ENCODE measurements around the gene HACD2.
"Not testable (repeated sequence)": the region's sequence is repeated elsewhere in the genome, so short reads cannot be mapped to it uniquely, and the experiment has no call there.

The HACD2 gene, protein sequence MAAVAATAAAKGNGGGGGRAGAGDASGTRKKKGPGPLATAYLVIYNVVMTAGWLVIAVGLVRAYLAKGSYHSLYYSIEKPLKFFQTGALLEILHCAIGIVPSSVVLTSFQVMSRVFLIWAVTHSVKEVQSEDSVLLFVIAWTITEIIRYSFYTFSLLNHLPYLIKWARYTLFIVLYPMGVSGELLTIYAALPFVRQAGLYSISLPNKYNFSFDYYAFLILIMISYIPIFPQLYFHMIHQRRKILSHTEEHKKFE

DNA sequence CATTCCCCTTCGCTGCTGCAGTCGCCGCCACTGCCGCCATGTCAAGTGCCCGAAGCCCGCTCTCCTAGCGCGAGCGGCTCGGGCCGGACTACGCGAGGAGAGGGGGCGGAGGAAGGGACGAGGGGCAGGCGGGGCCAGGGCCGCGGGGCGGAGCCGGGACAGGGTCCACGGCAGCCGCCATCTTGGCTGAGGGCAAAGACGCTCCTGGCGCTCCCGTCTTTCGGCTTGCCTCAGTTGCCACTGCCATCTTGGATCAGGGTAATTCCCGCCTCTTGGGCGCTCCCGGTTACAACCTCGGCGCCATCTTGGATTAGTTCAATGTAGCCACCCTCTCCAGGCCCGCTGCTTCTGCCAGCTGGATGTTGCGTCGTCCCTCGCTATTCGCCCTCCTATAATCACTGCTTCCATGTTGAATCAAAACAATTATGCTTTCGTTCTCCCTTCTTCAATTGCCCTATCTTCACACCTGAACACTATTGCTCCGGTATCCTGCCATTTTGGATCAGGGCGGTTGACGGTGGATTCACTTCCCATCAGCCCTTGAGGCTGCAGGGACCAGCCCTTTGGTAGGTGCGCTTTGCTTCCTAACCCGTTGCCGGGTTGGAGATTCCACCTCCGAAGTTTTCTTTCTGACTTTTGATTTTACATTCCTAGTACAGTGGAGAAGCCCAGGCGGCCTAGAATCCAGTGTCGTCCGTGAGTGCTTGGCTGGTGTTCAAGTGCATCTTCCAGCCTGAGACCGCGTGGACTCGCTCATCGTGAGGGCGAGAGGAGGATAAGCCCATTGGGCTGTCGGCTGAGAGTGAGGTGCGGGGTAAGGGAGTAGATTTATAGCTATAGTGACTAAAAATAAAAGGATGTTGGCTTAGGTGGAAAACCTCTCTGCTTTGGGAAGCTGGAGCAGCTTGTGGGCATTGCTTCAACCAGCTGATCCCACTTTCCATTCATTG lies at the start of gene HACD2:
Gene HACD2 (minus strand): TSS at position 66 of the 950 bp plus-strand sequence. CDS start 26 bp downstream, at position 40.
- DNase-seq: peak; percentile 98

DNA sequence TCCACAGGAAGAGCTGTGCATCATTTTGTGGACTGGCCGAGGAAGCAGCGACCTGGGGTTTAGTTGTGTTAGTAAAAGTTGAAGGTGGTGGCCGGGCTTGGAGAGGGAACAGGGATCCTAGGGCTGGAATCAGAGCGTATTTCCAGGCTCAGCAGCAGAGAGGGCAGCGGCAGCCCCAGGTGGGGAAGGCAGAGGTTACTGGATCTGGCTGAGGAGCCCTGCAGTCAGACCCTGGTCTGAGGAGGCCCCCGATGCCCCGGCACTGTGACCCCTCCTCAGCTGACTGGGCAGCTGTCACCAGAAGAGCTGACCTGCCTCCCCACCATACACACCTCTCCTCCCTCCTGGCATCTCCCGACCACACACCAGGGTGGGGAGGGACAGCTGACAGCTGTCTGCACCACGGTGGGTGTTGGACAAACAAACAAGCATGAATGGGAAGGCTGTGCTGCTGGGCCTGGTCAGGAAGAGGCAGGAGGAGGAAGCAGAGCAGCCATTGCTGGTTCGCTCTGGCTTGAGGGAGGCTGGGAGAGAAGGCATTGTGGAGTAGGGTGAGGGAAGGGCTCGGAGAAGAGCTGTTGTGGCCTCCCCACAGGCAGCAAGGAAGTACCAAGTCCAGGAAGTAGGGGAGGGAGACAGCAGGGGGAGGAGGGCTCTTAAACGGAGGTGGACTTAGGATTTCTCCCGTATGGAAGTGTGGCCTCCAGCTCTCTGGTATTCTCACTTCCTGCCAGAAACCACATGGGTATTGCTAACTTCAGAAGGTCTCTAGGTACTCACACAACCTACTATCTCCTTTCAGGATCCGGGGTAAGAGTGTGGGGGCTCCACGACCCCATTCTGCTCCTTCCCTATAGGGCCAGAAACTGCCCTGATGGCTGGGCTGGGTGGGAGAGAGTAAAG lies 49.5 kb upstream of the HACD2 start:
- no peak for DNase-seq

DNA sequence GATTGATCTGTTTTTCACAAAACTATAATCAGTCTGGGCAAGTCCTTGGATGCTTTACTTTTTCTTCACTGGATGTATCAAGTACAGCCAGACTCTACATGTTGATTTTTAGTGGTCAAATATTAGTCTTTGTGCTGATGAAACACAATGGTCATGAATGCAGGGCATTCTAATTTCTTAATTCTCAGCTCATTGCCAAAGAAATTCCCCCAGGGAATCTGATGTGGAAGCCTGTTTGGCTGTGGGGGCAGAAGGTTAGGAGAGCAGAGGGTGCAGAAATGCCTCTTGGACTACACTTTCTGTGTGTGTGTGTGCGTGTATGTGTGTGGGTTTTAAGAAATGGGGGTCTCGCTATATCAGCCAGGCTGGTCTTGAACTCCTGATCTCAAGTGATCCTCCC lies 48.7 kb upstream of the HACD2 start:
- no peak for DNase-seq

DNA sequence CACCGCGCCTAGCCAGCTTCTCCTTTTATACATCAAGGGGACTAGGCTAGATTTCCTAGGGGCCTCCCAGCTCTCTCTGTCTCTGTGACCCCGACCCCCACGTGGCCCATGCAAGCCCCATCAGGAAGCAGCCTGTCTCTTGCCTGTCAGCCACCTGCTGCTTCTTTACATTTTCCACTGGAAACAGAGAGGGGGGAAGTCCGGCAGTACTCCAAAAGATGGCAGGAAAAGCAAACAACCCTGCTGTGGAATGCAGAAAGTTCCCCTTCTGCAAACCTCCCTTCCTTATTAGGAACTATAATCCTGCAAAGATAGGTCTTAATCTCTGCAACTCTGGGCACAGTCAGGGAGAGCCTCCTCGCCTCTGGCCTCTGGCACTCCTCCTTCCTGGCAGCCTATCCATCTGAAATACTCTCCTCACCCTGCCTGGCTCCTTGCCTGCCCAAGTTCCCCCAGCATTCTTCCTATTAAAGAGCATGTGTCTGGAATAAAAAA lies 47.4 kb upstream of the HACD2 start:
- DNase-seq: no peak

DNA sequence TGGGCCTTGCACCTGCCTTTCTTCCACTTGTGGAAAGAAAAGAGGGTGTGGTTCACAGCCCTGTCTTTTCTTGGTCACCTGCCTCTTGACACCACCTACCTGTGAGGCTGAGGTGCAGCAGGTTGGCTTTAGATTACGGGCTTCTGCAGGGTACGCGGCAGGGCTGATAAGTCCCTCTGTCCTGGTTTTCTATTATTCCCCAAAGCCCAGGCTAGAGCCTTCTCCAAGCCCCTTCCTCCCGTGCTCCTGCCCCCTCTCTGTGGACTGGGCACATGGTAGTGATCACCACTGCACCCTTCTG lies 44.8 kb upstream of the HACD2 start:
- no peak for DNase-seq

DNA sequence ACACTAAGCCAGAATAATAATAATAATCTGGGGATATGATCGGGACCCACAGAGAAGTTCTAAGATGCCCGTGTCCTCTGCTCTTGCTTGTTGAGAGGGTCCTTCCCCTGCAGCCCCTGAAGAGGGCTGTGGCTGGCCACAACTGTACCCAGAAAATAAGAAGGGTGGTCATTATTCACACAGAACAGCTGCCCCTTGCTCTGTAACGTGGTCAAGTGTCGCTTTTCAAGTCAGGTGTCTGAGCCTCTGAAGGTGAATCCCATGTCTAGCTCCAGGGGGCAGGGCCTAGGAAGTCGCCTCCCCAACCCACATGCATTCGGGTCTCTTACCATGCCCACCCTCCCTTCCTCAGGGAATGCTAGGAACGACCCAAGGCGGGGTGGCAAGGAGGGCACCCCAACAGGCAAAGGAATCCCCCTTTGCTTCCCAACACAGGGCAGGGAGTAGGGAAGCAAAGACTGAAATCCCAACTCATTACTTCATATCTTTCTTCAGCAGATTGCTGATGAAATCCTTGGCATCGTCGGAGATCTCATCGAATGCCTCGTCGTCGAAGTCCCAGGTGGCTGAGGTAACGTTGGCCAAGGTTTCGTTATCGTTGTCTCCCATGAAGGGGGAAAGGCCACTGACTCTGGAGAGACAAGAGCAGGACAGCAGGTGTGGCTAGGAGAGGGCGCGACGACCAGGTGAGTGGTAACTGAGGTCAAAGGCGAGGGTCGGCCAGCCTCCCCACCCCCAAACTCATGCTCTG lies 44.3 kb upstream of the HACD2 start:
- no peak for DNase-seq

DNA sequence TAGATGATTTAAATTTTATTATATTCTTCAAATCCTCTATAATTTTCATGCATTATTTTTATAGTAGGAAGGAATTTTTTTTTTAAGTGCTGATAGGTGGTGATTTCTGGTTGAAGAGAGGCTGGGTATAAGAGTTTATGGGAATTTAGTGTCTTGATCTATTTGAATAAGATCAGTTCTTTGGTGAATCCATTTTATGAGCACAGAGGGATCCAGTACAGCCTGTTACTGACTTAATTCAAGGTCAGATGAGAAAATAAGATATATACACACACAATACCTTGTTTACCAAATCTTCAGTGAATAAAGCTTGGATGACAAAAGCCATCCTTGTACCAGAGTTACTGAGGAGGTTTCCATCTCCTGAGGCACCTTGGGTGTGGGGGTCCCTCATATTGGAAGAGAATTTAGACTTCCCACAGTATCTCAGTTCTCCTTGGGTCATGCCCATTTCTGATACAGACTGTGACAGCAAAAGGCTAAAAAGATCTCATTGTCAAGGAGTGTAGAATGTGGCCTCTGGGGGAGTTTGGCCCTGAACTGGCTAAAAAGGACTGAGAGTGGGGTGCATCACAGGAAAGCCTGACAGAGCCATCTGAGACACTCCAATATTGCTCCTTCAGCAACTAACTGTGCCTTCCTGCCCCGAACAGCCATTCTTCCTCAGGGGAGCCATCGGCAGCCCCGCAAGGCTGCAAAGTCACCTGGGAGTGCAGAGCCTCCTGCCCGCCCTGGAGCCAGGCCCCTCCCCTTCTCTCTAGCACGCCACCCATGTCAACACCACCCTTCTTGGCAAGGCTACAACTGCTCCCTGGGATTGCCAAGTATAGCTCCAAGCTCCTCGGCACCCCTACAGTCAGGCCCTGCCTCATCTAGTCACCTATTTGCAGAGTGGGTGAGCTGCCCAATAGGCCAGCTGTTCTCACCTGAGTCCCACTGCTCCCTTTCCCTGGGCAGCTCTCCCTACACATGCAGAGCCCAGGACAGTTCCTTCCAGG lies 43.1 kb upstream of the HACD2 start:
- no peak for DNase-seq

DNA sequence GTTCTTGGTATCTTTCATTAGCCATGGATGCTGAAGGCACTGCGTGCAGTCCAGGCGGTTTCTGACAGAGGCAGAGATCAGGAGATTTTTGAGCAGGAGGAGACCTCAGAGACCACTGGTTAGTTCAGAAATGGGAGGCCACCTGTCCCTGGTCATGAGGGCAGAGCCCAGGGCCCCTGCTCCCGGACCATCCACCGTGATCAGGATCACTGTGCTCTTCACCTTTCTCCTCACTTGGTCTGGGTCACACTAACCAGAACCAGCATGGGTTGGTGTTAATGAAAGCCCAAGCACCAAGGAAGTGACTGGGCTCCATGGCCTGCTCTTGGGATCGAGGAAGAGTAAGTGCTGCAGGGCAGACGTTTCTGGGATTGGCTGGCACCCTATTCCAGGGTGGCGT lies 42.0 kb upstream of the HACD2 start:
- no peak for DNase-seq

DNA sequence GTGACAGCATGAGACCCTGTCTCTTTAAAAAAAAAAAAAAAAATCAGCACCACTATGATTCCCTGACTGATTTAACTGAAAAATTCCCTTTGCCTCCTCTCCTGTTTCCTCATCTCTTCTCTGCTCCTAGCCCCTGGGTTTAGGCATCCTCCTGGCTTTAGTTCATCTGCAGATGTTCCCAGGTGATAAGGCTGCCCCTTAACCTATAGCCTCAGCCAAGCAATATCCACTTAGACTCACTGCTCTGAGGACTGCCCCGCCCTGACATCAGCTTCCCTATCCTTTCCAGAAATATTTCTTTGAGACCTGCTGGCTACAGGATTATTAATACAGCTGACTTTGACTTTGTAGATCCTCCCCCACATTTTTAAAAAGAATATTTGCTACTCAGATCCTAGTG lies 39.4 kb upstream of the HACD2 start:
- DNase-seq: no peak

DNA sequence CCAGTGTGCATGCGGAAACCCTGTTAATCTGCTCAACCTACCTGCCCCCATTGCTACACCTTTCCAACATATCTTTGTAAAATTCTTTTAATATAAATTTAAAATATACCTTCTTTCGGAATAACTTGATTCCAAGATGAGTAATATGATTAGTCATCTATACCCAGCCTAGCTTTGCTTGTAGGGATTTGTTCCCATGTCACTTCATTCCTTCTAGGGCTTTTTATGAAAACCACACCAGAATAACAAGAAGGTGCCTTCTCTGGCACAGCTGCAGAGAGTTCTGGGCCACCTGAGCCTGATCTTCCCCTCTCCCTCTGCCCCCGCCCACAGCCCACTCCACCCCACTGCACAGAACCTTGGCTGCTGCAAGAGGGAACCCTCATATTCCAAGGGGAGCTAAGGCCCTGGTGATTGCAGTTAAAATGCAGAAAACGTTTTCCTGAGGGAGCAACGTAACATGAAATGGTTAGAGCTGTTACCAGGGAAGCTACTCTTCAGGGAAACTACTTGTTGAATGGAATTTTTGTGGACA lies 38.6 kb upstream of the HACD2 start:
- no peak for DNase-seq

DNA sequence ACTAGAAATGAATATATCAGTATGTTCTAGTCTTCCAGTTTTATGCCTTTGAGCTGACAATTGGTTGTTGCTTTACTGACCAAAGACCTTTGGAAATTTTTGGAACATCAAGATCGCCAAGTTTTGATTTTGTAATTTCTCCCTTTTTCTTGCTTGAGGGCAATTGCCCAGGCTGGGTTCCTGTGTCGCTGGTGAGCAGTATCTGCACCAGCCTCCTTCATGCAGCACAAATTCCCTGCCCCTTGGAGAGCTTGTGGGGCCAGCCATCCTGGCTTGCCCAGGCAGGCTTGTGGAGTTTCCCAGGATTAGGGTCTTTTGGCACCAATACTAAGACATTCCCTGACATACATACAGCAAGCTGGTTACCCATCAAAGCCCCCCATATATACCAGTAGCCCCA lies 37.9 kb upstream of the HACD2 start:
- DNase-seq: no peak

DNA sequence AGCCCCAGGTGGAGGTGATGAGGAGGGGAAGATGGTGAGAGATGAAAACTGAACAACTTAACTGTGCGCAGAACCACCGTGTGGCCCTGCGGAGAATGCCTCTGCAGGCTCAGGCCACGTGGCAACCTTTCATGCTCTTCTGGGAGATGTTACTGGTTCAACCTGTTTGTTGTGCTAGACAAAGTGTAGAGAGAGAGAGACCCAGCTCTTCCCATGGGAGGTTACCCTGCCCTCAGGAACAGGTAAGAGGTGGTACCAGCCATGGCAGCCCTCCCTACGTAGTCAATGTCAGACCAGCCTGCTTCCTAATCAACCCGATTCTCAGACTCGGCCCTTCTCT lies 37.0 kb upstream of the HACD2 start:
- DNase-seq: no peak

DNA sequence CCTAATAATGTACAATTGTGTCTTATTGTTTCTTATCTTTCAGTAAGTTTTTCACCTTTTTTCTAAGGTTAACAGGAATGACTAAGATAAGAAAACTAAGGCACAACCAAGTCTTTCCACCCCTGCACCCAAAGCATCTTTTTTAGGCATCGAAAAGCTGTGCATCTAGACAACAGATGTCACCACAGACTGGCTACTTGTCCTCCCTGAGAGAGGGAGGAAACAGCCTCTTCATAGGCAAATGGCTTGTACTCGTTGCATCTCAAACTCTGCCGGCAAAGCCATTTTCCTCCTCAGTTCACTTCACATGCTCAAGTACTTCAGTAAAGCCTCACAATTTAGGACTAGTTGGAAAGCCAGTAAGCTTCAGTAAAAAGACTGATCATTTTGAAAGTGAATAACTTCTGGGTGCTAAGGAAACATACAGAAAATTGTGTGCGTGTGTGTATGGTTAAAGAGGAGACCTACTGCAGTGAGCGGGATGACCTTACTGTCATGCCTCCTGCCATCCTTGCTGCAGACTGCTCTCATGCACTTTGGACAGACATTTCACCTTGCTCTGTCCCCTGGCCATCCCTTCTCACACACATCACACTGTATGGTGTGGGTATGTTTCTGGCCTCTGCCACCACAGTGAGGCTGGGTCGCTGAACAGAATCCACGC lies 36.5 kb upstream of the HACD2 start:
- no peak for DNase-seq

DNA sequence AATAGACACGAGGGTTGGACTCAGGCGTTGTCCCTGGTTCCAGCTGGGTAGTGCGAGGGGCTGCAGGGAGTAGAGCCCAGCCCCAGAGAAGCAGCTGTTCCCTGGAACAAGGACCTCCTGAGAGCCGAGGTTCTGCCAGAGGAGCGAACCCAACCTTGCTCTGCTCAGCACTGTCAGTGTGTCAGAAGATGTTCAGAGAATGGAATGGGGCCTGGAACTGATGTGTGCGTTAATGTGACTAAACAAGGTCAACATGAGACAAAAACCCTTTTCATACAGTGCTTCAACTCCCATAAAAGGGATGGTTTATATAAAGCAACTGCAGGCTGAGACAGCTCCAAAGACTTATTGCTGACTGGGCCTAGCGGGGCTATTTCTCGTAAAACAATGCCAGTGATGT lies 35.5 kb upstream of the HACD2 start:
- DNase-seq: no peak

DNA sequence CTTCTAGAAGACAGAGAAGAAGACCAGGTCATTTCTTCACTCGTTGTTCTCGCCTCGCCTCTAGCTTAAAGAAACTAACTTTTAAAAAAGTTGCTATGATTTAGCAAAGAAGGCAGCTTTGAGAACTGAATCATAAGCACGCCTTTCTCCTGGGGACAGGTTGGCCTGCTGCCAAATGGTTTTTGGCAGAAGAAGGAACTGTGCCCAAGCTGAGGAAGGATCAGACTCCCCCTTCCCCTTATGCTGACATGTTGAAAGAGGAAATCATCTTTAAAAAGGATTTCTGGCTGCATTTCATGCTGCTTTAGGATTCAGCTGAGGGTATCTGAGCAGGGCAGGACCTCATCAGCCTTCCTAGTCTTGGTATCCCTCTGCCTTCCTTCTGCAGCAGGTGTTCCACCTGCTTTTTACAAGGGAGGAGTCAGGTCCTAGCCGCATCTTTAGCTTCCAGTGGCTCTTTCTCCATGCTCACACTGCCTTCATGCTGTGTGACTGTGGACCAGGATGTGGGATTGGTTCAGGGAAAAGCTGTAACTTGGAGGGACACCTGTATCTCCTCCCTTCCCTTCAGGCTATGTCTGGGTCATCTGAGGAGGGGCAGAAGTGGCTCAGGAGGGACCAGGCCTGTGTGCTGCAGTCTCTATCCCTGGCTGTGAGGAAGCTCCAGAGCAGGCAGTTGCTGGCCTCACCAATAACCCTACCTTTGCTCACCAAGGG lies 34.1 kb upstream of the HACD2 start:
- DNase-seq: peak; percentile 81

DNA sequence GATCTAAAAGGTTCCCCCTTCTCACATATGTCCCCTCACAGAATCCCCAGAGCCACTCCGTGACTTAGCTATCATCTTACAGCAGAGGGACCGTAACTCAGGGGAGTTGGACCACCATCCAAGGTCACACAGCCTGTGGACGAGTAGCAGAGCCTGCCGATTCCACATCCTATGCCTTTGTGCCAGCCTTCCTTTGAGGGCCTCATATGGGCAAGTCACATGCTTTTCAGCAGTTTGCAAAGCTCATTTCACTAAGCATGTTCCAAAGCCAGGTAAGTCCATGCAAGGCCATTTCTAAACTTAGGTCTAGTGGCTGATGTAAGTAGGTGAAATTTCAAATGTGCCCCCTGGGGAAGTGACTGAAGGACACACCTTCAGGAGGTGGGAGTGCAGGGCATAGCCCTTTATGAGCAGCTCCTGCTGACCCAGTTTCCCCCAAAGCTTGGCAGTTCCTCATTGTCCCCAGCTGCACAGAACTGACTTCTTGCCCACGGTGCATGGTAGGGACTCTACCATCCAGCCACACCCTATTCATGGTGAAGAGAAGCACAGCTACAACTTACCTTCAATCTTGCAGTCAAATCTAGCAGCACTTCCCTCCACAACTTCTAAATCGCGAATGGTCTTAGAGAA lies 33.3 kb upstream of the HACD2 start:
- DNase-seq: peak; percentile 53

DNA sequence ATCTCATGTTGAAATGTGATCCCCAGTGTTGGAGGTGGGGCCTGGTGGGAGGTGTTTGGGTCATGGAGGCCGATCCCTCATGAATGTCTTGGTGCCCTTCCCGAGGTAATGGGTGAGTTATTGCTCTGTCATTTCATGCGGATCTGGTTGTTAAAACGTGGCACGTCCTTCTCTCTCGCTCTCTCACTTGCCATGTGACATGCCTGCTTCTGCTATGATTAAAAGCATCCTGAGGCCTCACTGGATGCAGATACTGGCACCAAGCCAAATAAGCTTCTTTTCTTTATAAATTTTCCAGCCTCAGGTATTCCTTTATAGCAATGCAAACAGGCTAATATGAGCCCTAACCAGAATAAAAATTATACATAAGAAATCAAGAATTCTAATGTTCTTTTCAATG lies 31.7 kb upstream of the HACD2 start:
- no peak for DNase-seq

DNA sequence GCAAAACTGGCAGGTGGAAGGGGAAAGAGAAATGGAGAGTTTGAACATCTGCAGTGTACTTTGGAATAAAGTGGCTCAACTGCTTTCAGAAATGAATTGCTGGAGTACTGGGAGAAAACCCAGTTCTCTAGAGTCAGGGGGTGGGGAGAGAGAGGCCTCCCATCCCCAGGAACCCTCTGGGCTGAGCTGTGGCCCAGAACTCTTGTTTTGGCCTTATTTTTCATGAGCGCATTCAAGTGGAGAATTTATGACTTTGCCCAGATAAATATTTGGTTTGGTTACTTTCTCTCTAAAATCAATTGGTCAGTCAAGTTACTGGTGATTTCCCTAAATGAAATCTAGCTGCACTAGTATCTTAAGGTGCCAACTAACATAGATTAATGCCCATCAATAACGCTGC lies 28.7 kb upstream of the HACD2 start:
- DNase-seq: no peak

DNA sequence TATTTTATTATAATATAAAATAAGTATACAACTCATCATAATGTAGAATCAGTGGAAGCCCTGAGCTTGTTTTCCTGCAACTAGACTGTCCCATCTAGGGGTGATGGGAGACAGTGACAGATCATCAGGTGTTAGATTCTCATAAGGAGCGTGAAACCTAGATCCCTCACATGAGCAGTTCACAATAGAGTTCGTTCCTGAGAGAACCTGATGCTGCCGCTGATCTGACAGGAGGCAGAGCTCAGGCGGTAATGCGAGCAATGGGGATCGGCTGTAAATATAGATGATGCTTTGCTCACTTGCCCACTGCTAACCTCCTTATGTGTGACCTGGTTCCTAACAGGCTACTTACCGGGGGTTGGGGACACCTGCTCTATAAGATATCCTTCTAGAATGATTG lies 26.8 kb upstream of the HACD2 start:
- not testable (repeated sequence) for DNase-seq
